ENCODE data around the gene BAK1. TPM values are rescaled to one million over a fixed set of nuclear protein-coding genes. Genes with fewer than 3 reads are reported as not detected.

BAK1 gene
- total and polyA plus RNA-seq, 2 of the 13 experiments (the other 11 are each of a cell fraction or from before 2014, with no cell fraction given), result 15.0 to 23.8 TPM

- TF ChIP-seq GLMP (CRISPR knock-in tag; IDR thresholded peaks at IDR 0.05; ENCODE audit: borderline replicate concordance) (no peak), ZNF343 (CRISPR knock-in tag; IDR thresholded peaks at IDR 0.05) (0 out of 2 replicates have a peak, but pooled peaks have one; percentile 54), ZNF564 (CRISPR knock-in tag; IDR thresholded peaks at IDR 0.05) (no peak), ELF4 (CRISPR knock-in tag; IDR thresholded peaks at IDR 0.05; ENCODE audit: borderline replicate concordance) (no peak; the same call in 1 of the 2 replicates), ZFP36L2 (CRISPR knock-in tag; IDR thresholded peaks at IDR 0.05) (no peak), KDM5A (IDR thresholded peaks at IDR 0.05; ENCODE audit: borderline replicate concordance, low read length) (peak; percentile 62; the same call in 1 of the 2 replicates), ZNF335 (CRISPR knock-in tag; IDR thresholded peaks at IDR 0.05) (0 out of 2 replicates have a peak, but pooled peaks have one; percentile 43), CHD4 (IDR thresholded peaks at IDR 0.05; ENCODE audit: borderline replicate concordance, low read length) (no peak), ZNF550 (CRISPR knock-in tag; IDR thresholded peaks at IDR 0.05; ENCODE audit: borderline replicate concordance) (no peak), KDM3A (CRISPR knock-in tag; IDR thresholded peaks at IDR 0.05; ENCODE audit: low read depth) (no peak), ISX (CRISPR knock-in tag; conservative IDR thresholded peaks at IDR 0.05) (no peak), PPARG (CRISPR knock-in tag; conservative IDR thresholded peaks at IDR 0.05) (no peak), JARID2 (CRISPR knock-in tag; IDR thresholded peaks at IDR 0.05; ENCODE audit: insufficient replicate concordance) (no peak), NFYB (CRISPR knock-in tag; IDR thresholded peaks at IDR 0.05) (peak; percentile 85), ERF (CRISPR knock-in tag; IDR thresholded peaks at IDR 0.05) (peak; percentile 64; the same call in 1 of the 2 replicates), ZNF275 (CRISPR knock-in tag; IDR thresholded peaks at IDR 0.05; ENCODE audit: borderline replicate concordance) (no peak), MXI1 (IDR thresholded peaks at IDR 0.05; ENCODE audit: borderline replicate concordance, low read depth, low read length) (peak; percentile 67; the same call in 1 of the 3 replicates), KLF12 (CRISPR knock-in tag; IDR thresholded peaks at IDR 0.05; ENCODE audit: borderline replicate concordance) (peak; percentile 67), RFXAP (CRISPR knock-in tag; IDR thresholded peaks at IDR 0.05; ENCODE audit: borderline replicate concordance) (peak; percentile 39; the same call in 1 of the 2 replicates), TBL1XR1 (IDR thresholded peaks at IDR 0.05; ENCODE audit: borderline replicate concordance, low read length, partially characterized antibody) (no peak), SIX1 (CRISPR knock-in tag; IDR thresholded peaks at IDR 0.05; ENCODE audit: borderline replicate concordance) (no peak), ZNF589 (CRISPR knock-in tag; conservative IDR thresholded peaks at IDR 0.05) (no peak), HIVEP1 (CRISPR knock-in tag; IDR thresholded peaks at IDR 0.05) (no peak; the same call in 1 of the 2 replicates), ZNF552 (CRISPR knock-in tag; IDR thresholded peaks at IDR 0.05; ENCODE audit: borderline replicate concordance) (no peak), RARA (CRISPR knock-in tag; IDR thresholded peaks at IDR 0.05) (no peak), ELK4 (CRISPR knock-in tag; IDR thresholded peaks at IDR 0.05; ENCODE audit: borderline replicate concordance) (no peak), CREBL2 (CRISPR knock-in tag; IDR thresholded peaks at IDR 0.05; ENCODE audit: borderline replicate concordance) (no peak)
Observed at GRCh38 chr6:33579828-33580714, at the start of gene BAK1 (continued).

All from HepG2 (cell line).